Keratinocyte (primary cell): ENCODE measurements around the gene GPRIN2. TPM values are rescaled to one million over a fixed set of nuclear protein-coding genes. Genes with fewer than 3 reads are reported as not detected.
A peak's percentile ranks its signal among the peaks of the same experiment; 100 is the strongest.
"Not testable (repeated sequence)": the region's sequence is repeated elsewhere in the genome, so short reads cannot be mapped to it uniquely, and the experiment has no call there.

Experiments
- DNase-seq: peaks from one replicate; pipeline ENCODE4 v3.0.0-alpha.2; 2011; ENCODE audit warnings: low read depth, missing footprints, low spot score
- FAIRE-seq: peaks from 2 replicates; lab custom pipeline; 2011; peaks lifted over from hg19 to GRCh38; lab: Jason Lieb, UNC
- H2AFZ ChIP-seq: 2 replicates; pipeline ENCODE4 v1.6.0; 2012; ENCODE audit warnings: low read length, control low read depth, inconsistent platforms; ENCODE audit not compliant: control insufficient read depth
- H3K27ac ChIP-seq: 2 replicates; pipeline ENCODE4 v1.5.1; 2011; ENCODE audit warnings: low read length; ENCODE audit not compliant: control insufficient read depth, insufficient read depth
- H3K27me3 ChIP-seq: 3 replicates; pipeline ENCODE4 v1.6.0; 2011; ENCODE audit warnings: low read length; ENCODE audit not compliant: control insufficient read depth, insufficient read depth; ENCODE audit errors: extremely low read depth
- H3K36me3 ChIP-seq, 2 experiments: 2 replicates in 1 of 2; 3 replicates in 1 of 2; pipeline ENCODE4 v1.5.1; 2011; ENCODE audit warnings: low read length in 2 of 2, mild to moderate bottlenecking in 1 of 2; ENCODE audit not compliant: control insufficient read depth in 2 of 2, insufficient read depth in 2 of 2; ENCODE audit errors: extremely low read depth in 1 of 2
- H3K4me1 ChIP-seq: 3 replicates; pipeline ENCODE4 v1.5.1; 2011; ENCODE audit warnings: low read length; ENCODE audit not compliant: control insufficient read depth, insufficient read depth; ENCODE audit errors: extremely low read depth
- H3K4me2 ChIP-seq: 3 replicates; pipeline ENCODE4 v1.6.0; 2011; ENCODE audit warnings: low read depth, low read length; ENCODE audit not compliant: control insufficient read depth, insufficient read depth; ENCODE audit errors: extremely low read depth
- H3K4me3 ChIP-seq, 3 experiments: fragments of 200-600 bp in 1 of 3; sonication (generic) in 1 of 3; 2 replicates in 2 of 3; 3 replicates in 1 of 3; pipeline ENCODE4 v1.5.1; 2011 to 2016; ENCODE audit warnings: low read length in 3 of 3, mild to moderate bottlenecking in 3 of 3, control low read depth in 2 of 3, inconsistent platforms in 1 of 3, low read depth in 1 of 3, mixed read lengths in 1 of 3, mixed run types in 1 of 3, moderate library complexity in 1 of 3; ENCODE audit not compliant: control insufficient read depth in 2 of 3, insufficient read depth in 2 of 3; ENCODE audit errors: extremely low read depth in 1 of 3
- H3K79me2 ChIP-seq: 2 replicates; pipeline ENCODE4 v1.6.0; 2012; ENCODE audit warnings: low read length; ENCODE audit not compliant: control insufficient read depth, insufficient read depth
- H3K9ac ChIP-seq: 3 replicates; pipeline ENCODE4 v1.6.0; 2011; ENCODE audit warnings: low read length; ENCODE audit not compliant: control insufficient read depth, insufficient read depth; ENCODE audit errors: extremely low read depth
- H3K9me1 ChIP-seq: 3 replicates; pipeline ENCODE4 v1.6.0; 2011; ENCODE audit warnings: low read length; ENCODE audit not compliant: control insufficient read depth, insufficient read depth; ENCODE audit errors: extremely low read depth
- H3K9me3 ChIP-seq: 2 replicates; pipeline ENCODE4 v1.5.1; 2012; ENCODE audit warnings: low read depth, low read length; ENCODE audit not compliant: control insufficient read depth
- H4K20me1 ChIP-seq: 3 replicates; pipeline ENCODE4 v1.6.0; 2011; ENCODE audit warnings: low read length; ENCODE audit not compliant: control insufficient read depth, insufficient read depth; ENCODE audit errors: extremely low read depth
- EZH2 ChIP-seq: IDR thresholded peaks from one replicate; pipeline ENCODE4 v1.6.1; 2012; ENCODE audit warnings: inconsistent platforms, mild to moderate bottlenecking, low read length, moderate library complexity
- dilution Hi-C: fragments of 300-500 bp; cut with MboI; formaldehyde crosslinking; loops from one replicate; pipeline ENCODE4 v1.7.0; 2020; ENCODE audit warnings: low sequenced_read_pairs; ENCODE audit not compliant: extremely low pct_ligation_motif_present
- polyA minus RNA-seq, 3 experiments: library from RNA; depleted of rRNA, polyadenylated mRNA; stranded (reverse); fragments of >200 nt; gene quantifications; 1 replicate in 1 of 3; 2 replicates in 1 of 3; 3 replicates in 1 of 3; pipeline ENCODE4 v1.2.3, GENCODE V29; 2011
- polyA plus RNA-seq, 5 experiments: library from polyadenylated mRNA; depleted of rRNA in 3 of 5; stranded (reverse) in 3 of 5; stranded (forward) in 1 of 5; unstranded in 1 of 5; fragments of >200 nt; gene quantifications; 1 replicate in 1 of 5; 2 replicates in 3 of 5; 3 replicates in 1 of 5; pipeline versions ENCODE4 v1.2.1 to v1.2.3, GENCODE V29; 2011 to 2012; ENCODE audit warnings: missing spikeins in 2 of 5, low read depth in 1 of 5, low replicate concordance in 1 of 5
- TF ChIP-seq, protein P1 (sequence below), 3 experiments: IDR thresholded peaks in 1 of 3; conservative IDR thresholded peaks in 1 of 3; optimal IDR thresholded peaks in 1 of 3; 2 replicates in 2 of 3; 3 replicates in 1 of 3; pipeline versions ENCODE3 to v1.5.1; 2011; ENCODE audit warnings: low read length in 3 of 3, mild to moderate bottlenecking in 3 of 3, moderate library complexity in 2 of 3, control low read depth in 1 of 3, inconsistent platforms in 1 of 3; ENCODE audit not compliant: insufficient read depth in 2 of 3; ENCODE audit errors: extremely low read depth in 1 of 3

Gene GPRIN2
- 0.03 to 0.42 TPM (median 0.08 TPM) in 3 replicates for polyA plus RNA-seq
- 0.52 TPM for polyA plus RNA-seq (2011; ENCODE audit: low read depth)
- polyA plus RNA-seq (2011; cell fraction: cytosol; rRNA removed), result 0.07 and 0.38 TPM in 2 replicates
- 0.37 and 0.79 TPM in 2 replicates for polyA plus RNA-seq (2011; cell fraction: nucleus; rRNA removed)
- polyA plus RNA-seq (2012; ENCODE audit: low replicate concordance), result 0.30 and 0.93 TPM in 2 replicates
- 0.16 to 0.69 TPM (median 0.52 TPM) in 3 replicates for polyA minus RNA-seq
- not detected for polyA minus RNA-seq (2011; cell fraction: cytosol; rRNA and poly(A)+ RNA removed)
- 0.47 and 0.84 TPM in 2 replicates for polyA minus RNA-seq (2011; cell fraction: nucleus; rRNA and poly(A)+ RNA removed)

DNA sequence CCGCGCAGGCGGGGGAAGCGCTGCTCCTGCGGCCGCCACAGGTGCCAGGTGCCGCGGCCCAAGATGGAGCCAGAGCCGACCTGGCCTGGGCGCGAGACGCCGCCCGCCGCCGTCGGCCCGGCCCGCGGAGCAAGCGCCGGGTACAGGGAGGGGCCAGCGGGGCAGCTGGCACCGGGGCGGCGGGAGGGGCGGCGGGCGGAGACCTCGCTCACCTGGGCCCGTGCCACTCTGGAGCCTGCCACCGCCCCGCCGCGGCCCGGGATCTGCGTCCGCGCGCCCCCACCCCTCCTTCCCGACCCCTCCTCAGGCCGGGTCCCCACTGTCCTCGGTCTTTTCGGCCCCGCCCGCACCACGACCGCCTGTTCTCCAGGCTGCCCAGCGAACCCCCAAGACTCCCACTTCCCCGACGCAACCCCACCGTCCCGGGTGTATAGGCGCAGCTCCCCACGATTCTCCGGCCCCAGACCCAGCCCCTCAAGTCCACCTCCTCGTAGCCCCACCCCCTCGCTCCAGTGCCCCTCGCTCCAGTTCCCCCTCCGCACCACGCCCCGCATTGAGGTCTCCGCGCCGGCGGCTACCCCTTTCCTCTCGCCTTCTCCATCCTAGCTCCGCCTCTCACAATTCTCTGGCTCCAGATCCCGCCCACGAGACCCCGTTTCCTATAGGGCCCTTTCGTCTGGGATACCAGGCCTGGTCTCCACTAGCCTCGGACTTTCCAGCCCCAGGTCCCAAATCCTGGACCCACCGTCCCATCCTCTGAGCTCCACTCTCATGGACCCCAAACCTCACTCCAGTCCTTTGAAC lies at the start of gene GPRIN2:
TSS of gene GPRIN2 (minus strand) at position 144 of the 804 bp plus-strand sequence. CDS start 5,922 bp downstream, outside the sequence.
- FAIRE-seq, result no peak
- Histone ChIP-seq H2AFZ (peak within 1 kb of the TSS; percentile 47), H3K4me2 (peak within 1 kb of the TSS; percentile 72), H3K9me3 (no peaks in the 10 kb centered on the region), H3K9ac (no peak within 1 kb of the TSS), H3K79me2 (no peaks in the 10 kb centered on the region), H3K27me3 (peaks cover 82% of the 10 kb centered on the region), H4K20me1 (peaks cover 4% of the 10 kb centered on the region), H3K36me3 (no peaks in the 10 kb centered on the region), H3K27ac (no peak within 1 kb of the TSS), H3K4me1 (peaks cover 4% of the 10 kb centered on the region), H3K4me3 (peak within 1 kb of the TSS; percentile 38 to 48 (median 47)), H3K9me1 (no peaks in the 10 kb centered on the region)
- dilution Hi-C loops, result no loop called here
- peak; percentile 42 for TF ChIP-seq EZH2
- TF ChIP-seq, protein P1, sequence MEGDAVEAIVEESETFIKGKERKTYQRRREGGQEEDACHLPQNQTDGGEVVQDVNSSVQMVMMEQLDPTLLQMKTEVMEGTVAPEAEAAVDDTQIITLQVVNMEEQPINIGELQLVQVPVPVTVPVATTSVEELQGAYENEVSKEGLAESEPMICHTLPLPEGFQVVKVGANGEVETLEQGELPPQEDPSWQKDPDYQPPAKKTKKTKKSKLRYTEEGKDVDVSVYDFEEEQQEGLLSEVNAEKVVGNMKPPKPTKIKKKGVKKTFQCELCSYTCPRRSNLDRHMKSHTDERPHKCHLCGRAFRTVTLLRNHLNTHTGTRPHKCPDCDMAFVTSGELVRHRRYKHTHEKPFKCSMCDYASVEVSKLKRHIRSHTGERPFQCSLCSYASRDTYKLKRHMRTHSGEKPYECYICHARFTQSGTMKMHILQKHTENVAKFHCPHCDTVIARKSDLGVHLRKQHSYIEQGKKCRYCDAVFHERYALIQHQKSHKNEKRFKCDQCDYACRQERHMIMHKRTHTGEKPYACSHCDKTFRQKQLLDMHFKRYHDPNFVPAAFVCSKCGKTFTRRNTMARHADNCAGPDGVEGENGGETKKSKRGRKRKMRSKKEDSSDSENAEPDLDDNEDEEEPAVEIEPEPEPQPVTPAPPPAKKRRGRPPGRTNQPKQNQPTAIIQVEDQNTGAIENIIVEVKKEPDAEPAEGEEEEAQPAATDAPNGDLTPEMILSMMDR (optimal IDR thresholded peaks at IDR 0.05 in 1 of 3, IDR thresholded peaks at IDR 0.05 in 1 of 3, conservative IDR thresholded peaks at IDR 0.05 in 1 of 3; ENCODE audit: extremely low read depth in 1 of 3, insufficient read depth in 2 of 3, low read length in 3 of 3), result no peak
- DNase-seq, result no peak

DNA sequence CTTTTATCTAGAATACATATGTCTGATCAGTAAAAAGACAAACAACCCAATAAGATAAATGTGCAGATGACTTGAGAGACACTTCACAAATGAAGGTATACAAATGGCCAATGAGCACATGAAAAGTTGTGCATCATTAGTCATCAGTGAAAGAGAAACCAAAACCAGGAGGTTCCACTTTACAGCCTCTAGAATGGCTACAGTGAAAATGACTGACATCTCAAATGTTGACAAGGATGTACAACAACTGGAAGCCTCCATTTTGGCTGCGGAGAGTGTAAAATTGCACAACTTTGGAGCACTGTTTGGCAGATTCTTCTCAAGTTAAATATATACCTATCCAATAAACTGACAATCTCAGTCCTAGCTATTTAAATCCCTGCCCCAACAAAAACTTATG lies 44.1 kb upstream of the GPRIN2 start:
- H4K20me1 ChIP-seq, H3K9me3 ChIP-seq, H3K9me1 ChIP-seq, H3K27me3 ChIP-seq, dilution Hi-C loops, H3K27ac ChIP-seq, H3K4me3 ChIP-seq, H3K4me1 ChIP-seq, H3K9ac ChIP-seq, H3K79me2 ChIP-seq, DNase-seq, H3K4me2 ChIP-seq, H2AFZ ChIP-seq, H3K36me3 ChIP-seq: not testable (repeated sequence)
- peak; percentile 96 for FAIRE-seq

DNA sequence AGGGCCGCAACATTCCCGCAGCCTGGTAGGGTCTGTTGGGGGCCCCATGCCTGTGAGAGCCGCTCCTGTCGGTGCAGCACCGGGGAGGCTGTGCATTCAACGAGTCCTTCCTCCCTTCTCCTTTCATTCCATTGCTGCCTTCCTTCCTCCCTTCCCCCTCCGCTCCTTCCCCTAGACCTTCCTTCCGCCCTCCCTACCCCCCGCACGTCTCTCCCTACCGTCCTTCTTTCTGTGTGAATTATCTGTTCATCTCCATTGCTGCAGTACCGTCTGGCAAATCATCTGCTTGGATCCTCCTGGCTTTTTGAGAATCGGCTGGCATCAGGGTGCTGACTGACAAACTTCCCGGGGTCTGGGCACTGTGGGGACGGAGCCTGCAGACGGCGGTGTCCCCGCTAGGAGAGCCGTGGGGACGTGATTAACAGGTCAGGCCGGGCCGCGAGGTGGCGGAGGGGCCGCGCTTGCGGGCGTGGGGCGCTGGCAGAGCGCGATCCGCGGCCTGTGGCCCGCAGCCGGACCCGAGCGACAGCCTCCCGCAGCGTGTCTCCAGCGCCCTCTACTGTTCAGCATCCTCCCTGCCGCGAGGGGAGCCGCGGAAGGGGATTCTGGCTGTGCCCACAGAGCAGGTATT lies 41.3 kb upstream of the GPRIN2 start:
- H3K4me3 ChIP-seq, result peak overlapping the region in 1 of 3 experiments; percentile 37
- dilution Hi-C loops, H3K9ac ChIP-seq, H3K36me3 ChIP-seq, H3K9me1 ChIP-seq, DNase-seq, H3K27me3 ChIP-seq, H3K4me1 ChIP-seq, H4K20me1 ChIP-seq, H3K27ac ChIP-seq, H3K9me3 ChIP-seq, H3K79me2 ChIP-seq, H3K4me2 ChIP-seq, H2AFZ ChIP-seq: not testable (repeated sequence)
- FAIRE-seq, result peak; percentile 17

DNA sequence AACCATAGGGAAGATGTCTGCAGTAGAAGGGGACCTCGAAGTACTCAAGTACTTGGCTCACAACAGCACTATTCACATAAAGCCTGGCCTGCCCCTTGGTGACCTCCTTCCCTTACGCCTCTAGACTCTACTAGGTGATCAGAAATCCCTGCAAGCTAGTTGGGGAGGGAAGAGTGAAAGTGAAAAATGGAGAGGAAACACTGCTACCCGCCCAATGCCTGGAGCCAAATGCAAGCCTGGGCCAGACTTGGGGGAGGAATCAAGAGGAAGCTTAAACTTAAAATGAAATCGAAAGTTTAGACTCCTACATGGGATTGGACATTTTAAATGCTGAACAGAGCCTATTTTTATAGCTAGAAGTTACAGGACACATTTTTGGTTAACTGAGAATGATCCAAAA lies 40.1 kb upstream of the GPRIN2 start:
- H3K79me2 ChIP-seq, H3K9ac ChIP-seq, dilution Hi-C loops, H3K4me2 ChIP-seq, H3K4me1 ChIP-seq, H2AFZ ChIP-seq, H3K27ac ChIP-seq, H3K9me3 ChIP-seq, H3K36me3 ChIP-seq, H3K27me3 ChIP-seq, H4K20me1 ChIP-seq, DNase-seq, H3K9me1 ChIP-seq: not testable (repeated sequence)
- peak overlapping the region in 1 of 3 experiments; percentile 13 for H3K4me3 ChIP-seq
- peak; percentile 90 for FAIRE-seq
